IPS-18a (cell line): ENCODE measurements around the gene FILIP1L.

ENCODE experiments used
- H3K27ac ChIP-seq: one replicate; pipeline ENCODE4 v1.5.1; 2013; ENCODE audit warnings: low read length
- H3K27me3 ChIP-seq: one replicate; pipeline ENCODE4 v1.6.1; 2013; ENCODE audit warnings: mild to moderate bottlenecking, low read length; ENCODE audit not compliant: control insufficient read depth, insufficient read depth
- H3K36me3 ChIP-seq: one replicate; pipeline ENCODE4 v1.6.1; 2013; ENCODE audit warnings: low read depth, low read length; ENCODE audit not compliant: control insufficient read depth
- H3K4me1 ChIP-seq: one replicate; pipeline ENCODE4 v1.6.1; 2013; ENCODE audit warnings: low read depth, low read length; ENCODE audit not compliant: control insufficient read depth
- H3K4me3 ChIP-seq: one replicate; pipeline ENCODE4 v1.5.1; 2013; ENCODE audit warnings: low read length
- H3K9ac ChIP-seq: one replicate; pipeline ENCODE4 v1.6.1; 2013; ENCODE audit warnings: mild to moderate bottlenecking, low read length, moderate library complexity
- H3K9me3 ChIP-seq: one replicate; pipeline ENCODE4 v1.6.1; 2013; ENCODE audit warnings: low read depth, low read length; ENCODE audit not compliant: control insufficient read depth

Gene FILIP1L

DNA sequence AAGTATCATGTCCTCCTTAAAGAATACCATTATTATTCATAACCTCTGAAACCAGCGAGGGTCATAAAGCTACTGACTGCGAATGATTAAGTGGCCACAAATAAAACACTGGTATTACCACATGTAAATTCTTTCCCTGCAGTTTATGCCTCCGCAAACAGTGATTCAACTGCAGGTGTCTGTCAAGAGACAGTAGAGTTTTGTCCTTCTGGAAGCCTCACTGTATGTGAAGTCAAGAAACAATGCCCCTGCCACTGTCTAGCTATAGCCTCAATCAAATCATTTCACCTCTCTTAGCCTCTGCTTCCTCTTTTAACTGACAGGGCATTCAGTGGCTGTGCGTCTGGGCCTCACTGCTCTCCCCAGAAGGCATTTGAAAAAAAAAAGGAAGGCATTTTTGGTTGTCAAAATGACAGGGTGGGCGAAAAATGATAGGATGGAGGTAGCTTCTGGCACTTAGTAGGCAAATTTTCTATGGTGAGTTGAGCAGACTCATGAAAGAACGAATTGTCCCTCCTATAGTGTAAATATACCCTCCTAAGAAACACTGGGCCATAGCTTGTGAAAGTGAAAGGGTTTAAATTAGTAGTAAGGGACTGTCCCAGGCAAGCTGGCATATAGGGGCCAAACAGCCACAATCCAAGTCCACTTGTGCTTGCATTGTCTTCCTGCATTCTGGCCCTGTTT lies 66.7 kb downstream of the FILIP1L start:
- no peak overlapping the region for H3K4me3 ChIP-seq
- no peak overlapping the region for H3K9ac ChIP-seq
- peaks cover 12% of the 10 kb centered on the region for H3K4me1 ChIP-seq
- H3K27me3 ChIP-seq: no peaks in the 10 kb centered on the region
- no peaks in the 10 kb centered on the region for H3K36me3 ChIP-seq
- H3K27ac ChIP-seq: no peak overlapping the region
- H3K9me3 ChIP-seq: no peaks in the 10 kb centered on the region

DNA sequence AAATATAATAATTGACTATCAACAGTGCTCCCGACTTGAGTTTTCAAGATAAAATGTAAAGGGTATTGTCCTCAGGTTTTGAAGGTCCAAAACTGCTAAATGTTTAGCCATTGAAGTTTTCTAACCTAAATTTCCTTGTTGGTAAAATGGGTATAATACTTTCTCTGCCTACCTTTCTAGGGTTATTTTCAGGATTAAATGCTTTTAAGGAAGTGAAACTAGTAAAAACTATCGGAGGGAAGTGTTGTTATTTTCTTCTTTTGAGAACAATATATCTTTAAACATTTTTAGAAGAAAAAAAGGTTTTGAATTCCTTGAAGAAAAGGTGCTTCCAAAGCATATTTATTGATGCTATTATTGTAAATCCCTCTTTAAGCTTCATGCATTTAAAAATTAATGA lies 67.3 kb downstream of the FILIP1L start:
- peaks cover 17% of the 10 kb centered on the region for H3K4me1 ChIP-seq
- H3K9ac ChIP-seq: no peak overlapping the region
- H3K4me3 ChIP-seq: no peak overlapping the region
- H3K9me3 ChIP-seq: no peaks in the 10 kb centered on the region
- no peaks in the 10 kb centered on the region for H3K27me3 ChIP-seq
- H3K27ac ChIP-seq: no peak overlapping the region
- H3K36me3 ChIP-seq: no peaks in the 10 kb centered on the region

DNA sequence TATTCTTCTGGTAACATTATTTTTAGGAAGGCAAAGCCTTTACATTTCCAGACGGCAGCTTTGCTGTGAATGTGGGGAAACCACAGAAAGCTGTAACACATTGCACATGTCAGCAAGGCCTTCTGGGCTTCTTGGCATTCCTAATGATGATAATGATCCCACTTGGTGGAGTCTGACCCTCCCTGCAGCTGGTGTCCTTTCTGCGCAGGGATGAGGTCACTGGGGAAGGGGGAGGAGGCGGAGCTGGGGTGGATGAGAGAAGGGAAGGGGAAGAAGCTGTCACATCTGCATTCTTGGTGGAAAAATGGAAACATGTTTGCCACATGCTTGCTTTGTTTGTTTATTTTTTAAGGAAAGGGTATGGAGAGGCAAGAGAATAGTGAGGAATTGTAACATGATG lies 68.6 kb downstream of the FILIP1L start:
- Histone ChIP-seq H3K9me3 (no peaks in the 10 kb centered on the region), H3K36me3 (no peaks in the 10 kb centered on the region), H3K27me3 (no peaks in the 10 kb centered on the region), H3K4me1 (peaks cover 17% of the 10 kb centered on the region), H3K27ac (no peak overlapping the region), H3K9ac (no peak overlapping the region), H3K4me3 (no peak overlapping the region)

DNA sequence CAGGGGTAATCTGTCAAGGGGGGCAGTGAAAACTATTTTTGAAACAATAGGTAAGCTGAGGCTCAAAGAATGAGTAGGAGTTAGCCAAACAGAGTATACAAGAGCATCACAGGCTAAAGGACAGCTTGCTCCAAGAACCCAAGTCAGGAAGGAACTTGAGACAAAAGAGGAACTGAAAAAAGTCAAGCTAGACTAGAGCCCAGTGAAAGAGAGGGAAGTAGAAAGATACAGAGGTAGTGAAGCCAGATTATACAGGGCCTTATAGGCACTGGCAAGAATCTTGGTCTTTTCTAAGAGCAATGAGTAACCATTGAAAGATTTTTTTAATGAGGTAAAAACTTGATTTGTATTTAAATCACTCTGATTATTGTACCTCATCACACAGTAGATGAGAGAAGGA lies 69.9 kb downstream of the FILIP1L start:
- Histone ChIP-seq H3K4me3 (no peak overlapping the region), H3K27me3 (no peaks in the 10 kb centered on the region), H3K9me3 (no peaks in the 10 kb centered on the region), H3K27ac (no peak overlapping the region), H3K4me1 (peaks cover 17% of the 10 kb centered on the region), H3K9ac (no peak overlapping the region), H3K36me3 (no peaks in the 10 kb centered on the region)

DNA sequence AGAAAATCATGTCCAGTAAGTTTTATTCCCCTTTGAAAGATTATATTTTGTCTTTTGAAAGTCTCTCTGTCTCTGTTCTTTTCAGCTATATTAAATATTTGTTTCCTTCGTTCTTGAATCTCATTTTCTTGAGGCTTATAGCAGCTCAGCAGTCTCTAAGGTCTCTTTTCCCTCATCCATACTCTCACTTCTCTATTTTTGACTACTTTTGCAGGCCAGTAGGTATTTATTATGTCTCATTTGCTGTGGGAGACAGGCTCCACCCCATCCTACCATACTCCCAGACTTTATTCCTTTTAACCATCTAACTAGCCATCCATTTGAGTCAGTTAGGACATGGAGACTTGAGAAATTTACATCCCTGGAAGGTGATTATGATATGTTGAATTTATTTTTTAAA lies 71.0 kb downstream of the FILIP1L start:
- Histone ChIP-seq H3K27ac (no peak overlapping the region), H3K4me3 (no peak overlapping the region), H3K4me1 (peaks cover 17% of the 10 kb centered on the region), H3K9me3 (no peaks in the 10 kb centered on the region), H3K9ac (no peak overlapping the region), H3K27me3 (no peaks in the 10 kb centered on the region), H3K36me3 (no peaks in the 10 kb centered on the region)

DNA sequence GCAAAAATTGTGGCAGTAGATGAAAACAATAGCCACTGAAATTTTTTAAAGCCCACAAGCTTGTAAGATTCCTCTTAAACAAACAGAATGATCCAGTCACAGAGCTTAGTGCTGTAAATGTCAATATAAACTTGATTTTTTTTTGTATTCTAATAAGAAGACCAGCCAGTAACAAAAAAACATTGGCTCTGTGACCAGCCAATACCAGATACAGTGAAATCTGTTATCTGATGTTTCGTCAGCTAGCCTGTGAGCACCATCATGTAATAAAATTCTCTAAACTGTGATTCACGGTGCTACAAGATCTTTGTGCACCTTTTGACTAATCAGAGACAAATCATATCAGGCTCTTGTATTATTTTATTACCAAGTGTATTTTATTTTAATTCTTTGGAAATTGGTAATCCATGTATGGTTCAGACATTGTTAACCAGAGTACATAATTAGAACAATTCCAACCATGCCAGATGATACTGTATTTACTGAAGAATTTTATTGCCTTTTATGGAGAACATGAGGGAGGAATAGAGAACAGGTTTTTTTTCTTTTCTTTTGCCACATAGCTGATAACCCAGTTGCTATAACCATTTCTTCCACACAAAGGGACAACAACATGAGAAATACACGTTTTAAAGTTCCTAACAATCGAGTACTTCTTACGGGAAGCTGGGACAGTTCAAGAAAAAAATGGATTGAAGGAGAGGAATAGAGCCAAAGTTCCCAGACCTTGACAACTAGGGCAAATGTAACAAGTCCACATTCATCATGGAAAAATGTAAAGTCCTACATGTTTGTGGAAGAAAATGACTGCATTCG lies 71.9 kb downstream of the FILIP1L start:
- no peaks in the 10 kb centered on the region for H3K36me3 ChIP-seq
- H3K9me3 ChIP-seq: no peaks in the 10 kb centered on the region
- peaks cover 12% of the 10 kb centered on the region for H3K4me1 ChIP-seq
- no peak overlapping the region for H3K27ac ChIP-seq
- H3K4me3 ChIP-seq: no peak overlapping the region
- H3K27me3 ChIP-seq: no peaks in the 10 kb centered on the region
- no peak overlapping the region for H3K9ac ChIP-seq

DNA sequence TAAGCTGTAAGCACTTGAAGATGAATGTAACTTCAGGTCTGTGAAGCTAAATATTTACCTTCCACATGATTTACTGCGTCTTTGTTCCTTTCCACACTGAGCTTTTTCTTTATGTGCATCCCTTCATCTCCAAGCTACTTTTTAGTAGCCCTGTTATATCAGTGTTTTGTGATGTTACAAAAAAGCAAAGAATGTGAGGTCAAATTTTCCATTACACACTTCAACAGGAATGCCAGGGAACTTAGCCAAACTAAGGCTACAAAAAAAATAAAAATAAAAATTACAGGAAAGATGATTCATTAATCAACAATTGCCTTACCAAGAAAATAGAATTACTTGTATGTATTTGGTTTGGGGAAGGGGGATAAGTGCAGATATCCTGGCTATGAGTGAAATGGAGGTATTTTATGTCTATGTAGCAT lies 73.0 kb downstream of the FILIP1L start:
- no peaks in the 10 kb centered on the region for H3K9me3 ChIP-seq
- H3K36me3 ChIP-seq: no peaks in the 10 kb centered on the region
- H3K4me1 ChIP-seq: peaks cover 11% of the 10 kb centered on the region
- no peak overlapping the region for H3K27ac ChIP-seq
- no peak overlapping the region for H3K9ac ChIP-seq
- H3K27me3 ChIP-seq: no peaks in the 10 kb centered on the region
- H3K4me3 ChIP-seq: no peak overlapping the region

DNA sequence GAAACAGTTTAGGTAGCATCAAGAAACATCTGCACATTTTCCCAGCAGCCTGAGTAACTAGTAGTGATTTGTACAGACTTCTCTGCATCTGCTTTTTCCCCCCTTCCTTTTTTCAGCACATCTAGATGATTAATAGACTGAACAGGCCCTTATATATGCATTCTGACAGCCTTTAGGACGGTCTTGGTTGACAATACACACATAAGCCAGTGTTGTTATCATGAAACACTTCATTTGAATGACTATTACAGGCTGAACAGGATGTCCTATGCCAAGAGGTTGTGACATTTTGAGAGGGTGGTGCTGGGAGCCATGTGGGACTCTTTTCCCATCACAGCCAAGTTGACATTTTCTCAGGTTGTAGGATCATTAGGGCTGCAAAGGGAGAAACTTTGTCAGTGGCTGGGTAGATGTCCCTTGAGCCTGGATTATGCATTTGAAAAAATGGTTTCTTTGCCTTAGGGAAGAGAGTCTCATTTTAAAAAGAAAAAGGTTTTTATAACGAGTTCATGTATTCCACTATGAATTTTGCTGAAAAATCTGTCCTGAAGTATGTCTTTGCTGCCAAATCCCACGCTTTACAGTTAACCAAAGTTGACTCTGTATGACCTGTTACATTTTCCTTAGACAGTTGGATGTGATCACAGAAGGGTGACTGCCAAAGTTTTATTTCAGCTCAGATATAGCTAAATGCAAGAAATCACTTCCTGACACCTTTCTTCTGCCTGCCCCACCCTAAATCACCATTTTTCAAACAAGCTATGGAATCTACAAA lies 73.7 kb downstream of the FILIP1L start:
- peaks cover 11% of the 10 kb centered on the region for H3K4me1 ChIP-seq
- no peak overlapping the region for H3K9ac ChIP-seq
- no peak overlapping the region for H3K4me3 ChIP-seq
- no peaks in the 10 kb centered on the region for H3K36me3 ChIP-seq
- no peaks in the 10 kb centered on the region for H3K27me3 ChIP-seq
- no peak overlapping the region for H3K27ac ChIP-seq
- H3K9me3 ChIP-seq: no peaks in the 10 kb centered on the region

DNA sequence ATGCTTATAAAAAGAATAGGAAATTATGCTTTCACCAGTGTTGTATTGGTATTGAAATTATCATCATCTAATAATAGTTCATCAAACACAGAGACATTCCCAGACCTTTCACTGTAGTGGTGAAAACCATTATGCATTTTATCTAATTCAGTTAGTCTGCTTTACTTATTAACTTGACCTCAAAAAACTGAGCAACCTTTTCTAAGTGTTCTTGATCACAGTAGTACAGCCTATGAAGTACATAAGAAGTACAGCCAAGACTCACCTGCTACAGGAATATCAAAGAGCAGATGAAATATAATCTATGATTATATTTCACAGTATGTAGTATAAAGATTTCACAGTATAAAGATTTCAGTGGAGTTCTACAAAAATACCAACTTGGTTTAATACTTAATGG lies 75.2 kb downstream of the FILIP1L start:
- peaks cover 11% of the 10 kb centered on the region for H3K4me1 ChIP-seq
- H3K4me3 ChIP-seq: no peak overlapping the region

DNA sequence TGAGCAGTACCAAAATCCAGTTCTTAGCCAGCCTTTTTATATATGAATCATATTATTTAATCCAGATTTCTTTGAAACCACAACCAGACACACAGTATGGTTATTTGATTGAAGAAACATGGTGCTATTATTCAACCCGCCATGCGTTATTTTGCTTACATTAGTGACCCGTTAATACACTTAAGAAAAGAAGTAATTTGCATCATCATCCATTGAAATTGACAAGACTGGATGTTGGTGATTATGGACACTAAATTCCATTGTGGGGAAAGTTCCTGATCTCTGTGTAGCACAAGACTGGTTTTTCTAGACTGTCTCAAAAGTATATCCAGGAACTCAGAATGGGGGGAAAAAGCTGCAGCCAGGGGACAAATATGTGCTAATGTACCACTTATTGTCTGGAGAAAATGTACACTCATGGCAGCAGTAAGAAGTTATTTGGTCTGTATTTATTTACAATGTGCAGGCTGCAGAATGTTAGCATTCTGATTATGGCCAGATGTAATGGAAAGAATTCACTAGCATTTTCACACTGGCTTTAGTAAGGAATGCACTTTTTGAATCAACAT lies 80.3 kb downstream of the FILIP1L start:
- no peak overlapping the region for H3K9ac ChIP-seq
- H3K9me3 ChIP-seq: no peaks in the 10 kb centered on the region
- H3K27ac ChIP-seq: no peak overlapping the region
- no peaks in the 10 kb centered on the region for H3K36me3 ChIP-seq
- peaks cover 3% of the 10 kb centered on the region for H3K4me1 ChIP-seq
- H3K27me3 ChIP-seq: no peaks in the 10 kb centered on the region
- H3K4me3 ChIP-seq: no peak overlapping the region

More for the DNA sequence above, 75.2 kb downstream of the FILIP1L start:
- Histone ChIP-seq H3K27me3 (no peaks in the 10 kb centered on the region), H3K27ac (no peak overlapping the region), H3K9ac (no peak overlapping the region), H3K36me3 (no peaks in the 10 kb centered on the region), H3K9me3 (no peaks in the 10 kb centered on the region)

DNA sequence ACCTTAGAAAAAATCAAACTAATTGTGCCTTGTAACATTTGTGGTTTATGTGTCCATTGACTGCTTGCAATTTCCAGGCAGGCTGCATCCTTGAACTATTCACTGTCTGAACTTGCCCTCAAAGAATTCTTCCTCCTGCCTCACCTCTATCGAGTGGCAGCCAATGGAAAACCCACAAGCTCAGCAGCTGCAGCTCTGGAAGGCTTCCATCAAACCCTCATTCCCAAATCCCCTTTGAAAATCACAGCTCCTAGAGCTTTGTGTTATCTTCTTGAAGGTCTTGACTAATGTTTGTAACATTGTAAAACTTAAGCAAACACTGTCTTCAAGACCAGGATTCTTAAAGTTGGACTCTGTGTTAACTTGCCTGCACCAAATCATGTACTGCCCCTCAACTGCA lies 81.1 kb downstream of the FILIP1L start:
- no peak overlapping the region for H3K9ac ChIP-seq
- H3K36me3 ChIP-seq: no peaks in the 10 kb centered on the region
- no peak overlapping the region for H3K4me3 ChIP-seq
- H3K27ac ChIP-seq: no peak overlapping the region
- no peaks in the 10 kb centered on the region for H3K27me3 ChIP-seq
- no peaks in the 10 kb centered on the region for H3K9me3 ChIP-seq
- H3K4me1 ChIP-seq: peaks cover 3% of the 10 kb centered on the region
